ENCODE results near the gene PIAS1. TPM values are rescaled to one million over a fixed set of nuclear protein-coding genes. Genes with fewer than 3 reads are reported as not detected.

The PIAS1 gene
- total RNA-seq, 4 donors from 2014 or later = 26.2 to 68.4 (median 53.1) TPM

- peaks cover 28 to 70% (median 57%) of the 10 kb centered on the region in 4 donors for H3K4me1 ChIP-seq
- no peaks in the 10 kb centered on the region for H3K36me3 ChIP-seq
- H3K9me3 ChIP-seq = no peaks in the 10 kb centered on the region
- H3K27me3 ChIP-seq = no peaks in the 10 kb centered on the region
- 88% methylated on average over 11 of the region's 12 CpGs for WGBS
- no peak for DNase-seq (ENCODE audit: extremely low spot score)
- intact Hi-C loops (cut with DNase I) = no loop called here
- H3K27ac ChIP-seq (replicated peaks in 1 of 4) = no peak overlapping the region
- TF ChIP-seq POLR2AphosphoS5 (IDR thresholded peaks at IDR 0.05) (no peak), CTCF (IDR thresholded peaks at IDR 0.05) (no peak), POLR2A (IDR thresholded peaks at IDR 0.05; ENCODE audit: low read depth) (no peak), EP300 (IDR thresholded peaks at IDR 0.05) (no peak)
- no peak overlapping the region for H3K4me3 ChIP-seq
Measured at GRCh38 chr15:68207176-68207935, 153.2 kb downstream of the PIAS1 start.

GRCh38 chr15:68208136-68208535 is 154.0 kb downstream of the PIAS1 start:
- intact Hi-C loops (cut with DNase I) = no loop called here
- Histone ChIP-seq H3K4me3 (no peak overlapping the region), H3K27me3 (no peaks in the 10 kb centered on the region), H3K9me3 (no peaks in the 10 kb centered on the region), H3K4me1 (peaks cover 28 to 62% (median 53%) of the 10 kb centered on the region in 4 donors), H3K27ac (replicated peaks in 1 of 4) (no peak overlapping the region), H3K36me3 (no peaks in the 10 kb centered on the region)
- no peak for DNase-seq (ENCODE audit: extremely low spot score)
- WGBS = 84% methylated on average over 16 of the region's 16 CpGs
- TF ChIP-seq POLR2AphosphoS5 (IDR thresholded peaks at IDR 0.05) (no peak), POLR2A (IDR thresholded peaks at IDR 0.05; ENCODE audit: low read depth) (no peak), CTCF (IDR thresholded peaks at IDR 0.05) (no peak), EP300 (IDR thresholded peaks at IDR 0.05) (no peak)

GRCh38 chr15:68208636-68209240 is 154.6 kb downstream of the PIAS1 start:
- H3K4me3 ChIP-seq = no peak overlapping the region
- no peaks in the 10 kb centered on the region for H3K9me3 ChIP-seq
- TF ChIP-seq POLR2AphosphoS5 (IDR thresholded peaks at IDR 0.05) (no peak), EP300 (IDR thresholded peaks at IDR 0.05) (no peak), POLR2A (IDR thresholded peaks at IDR 0.05; ENCODE audit: low read depth) (no peak), CTCF (IDR thresholded peaks at IDR 0.05) (no peak)
- no peak for DNase-seq (ENCODE audit: extremely low spot score)
- 77% methylated on average over 10 of the region's 13 CpGs for WGBS
- no peaks in the 10 kb centered on the region for H3K36me3 ChIP-seq
- peaks cover 28 to 56% (median 48%) of the 10 kb centered on the region in 4 donors for H3K4me1 ChIP-seq
- H3K27ac ChIP-seq (replicated peaks in 1 of 4) = peak overlapping the region in 1 of 4 donors; percentile 4
- intact Hi-C loops (cut with DNase I) = no loop called here
- no peaks in the 10 kb centered on the region for H3K27me3 ChIP-seq

GRCh38 chr15:68209272-68209671 is 155.2 kb downstream of the PIAS1 start:
- TF ChIP-seq EP300 (IDR thresholded peaks at IDR 0.05) = no peak
- TF ChIP-seq CTCF (IDR thresholded peaks at IDR 0.05) = no peak
- no peak for TF ChIP-seq POLR2AphosphoS5 (IDR thresholded peaks at IDR 0.05)
- no peak for TF ChIP-seq POLR2A (IDR thresholded peaks at IDR 0.05; ENCODE audit: low read depth)
- no peak for DNase-seq (ENCODE audit: extremely low spot score)
- no peak overlapping the region for H3K27ac ChIP-seq (replicated peaks in 1 of 4)
- no peaks in the 10 kb centered on the region for H3K9me3 ChIP-seq
- H3K4me1 ChIP-seq = peaks cover 28 to 50% (median 43%) of the 10 kb centered on the region in 4 donors
- intact Hi-C loops (cut with DNase I) = no loop called here
- 95% methylated on average over 3 of the region's 7 CpGs for WGBS
- no peaks in the 10 kb centered on the region for H3K36me3 ChIP-seq
- no peaks in the 10 kb centered on the region for H3K27me3 ChIP-seq
- H3K4me3 ChIP-seq = no peak overlapping the region
